Transverse colon (tissue), 4 donors: ENCODE measurements around the gene ARSK. TPM values are rescaled to one million over a fixed set of nuclear protein-coding genes. Genes with fewer than 3 reads are reported as not detected.

ENCODE experiments used
- DNase-seq: peaks from one replicate; pipeline ENCODE4 v3.0.0-alpha.2; 2019
- H3K27ac ChIP-seq, 4 donors: fragments of 200-600 bp; sonication (generic); 2 replicates each; pipeline ENCODE4 v1.5.1; 2016 to 2018; ENCODE audit warnings: inconsistent platforms in 4 of 4
- H3K27me3 ChIP-seq: fragments of 200-600 bp; sonication (generic); 2 replicates; pipeline ENCODE4 v1.5.1; 2017; ENCODE audit warnings: inconsistent platforms
- H3K36me3 ChIP-seq, 4 donors: fragments of 200-600 bp; sonication (generic); 2 replicates each; pipeline ENCODE4 v1.5.1; 2017 to 2019; ENCODE audit warnings: inconsistent platforms in 4 of 4
- H3K4me1 ChIP-seq, 4 donors: fragments of 200-600 bp; sonication (generic); 2 replicates each; pipeline ENCODE4 v1.5.1; 2017 to 2020; ENCODE audit warnings: inconsistent platforms in 4 of 4
- H3K4me3 ChIP-seq, 4 donors: fragments of 200-600 bp; sonication (generic); 1 replicate in 1 of 4; 2 replicates in 3 of 4; pipeline versions ENCODE4 v1.5.1 to v1.6.1; 2017 to 2019; ENCODE audit warnings: inconsistent platforms in 4 of 4
- H3K9me3 ChIP-seq, 2 donors: fragments of 200-600 bp; sonication (generic); 2 replicates each; pipeline ENCODE4 v1.5.1; 2017 to 2019; ENCODE audit warnings: inconsistent platforms in 2 of 2
- CTCF ChIP-seq, 5 experiments: fragments of 200-600 bp in 3 of 5; fragments of 450-650 bp in 2 of 5; sonication (generic) in 3 of 5; IDR thresholded peaks; 1 replicate in 2 of 5; 2 replicates in 3 of 5; pipeline ENCODE4 v1.5.1; 2016 to 2017; ENCODE audit warnings: antibody characterized with exemption in 5 of 5, inconsistent platforms in 3 of 5, mild to moderate bottlenecking in 2 of 5, moderate library complexity in 1 of 5
- EP300 ChIP-seq: sonication (generic); formaldehyde crosslinking; IDR thresholded peaks from one replicate; pipeline ENCODE4 v1.6.1; 2017; ENCODE audit warnings: antibody characterized with exemption, low read depth
- POLR2A ChIP-seq: fragments of 450-650 bp; IDR thresholded peaks from one replicate; pipeline ENCODE4 v1.6.1; 2016; ENCODE audit warnings: antibody characterized with exemption, mild to moderate bottlenecking, moderate library complexity
- POLR2AphosphoS5 ChIP-seq, 3 donors: sonication (generic); formaldehyde crosslinking; IDR thresholded peaks; one replicate each; pipeline ENCODE4 v1.6.1; 2016; ENCODE audit warnings: antibody characterized with exemption in 3 of 3
- WGBS, 2 donors: methylation state at CpG; one replicate each; pipeline ENCODE4 v1.1.5; 2018; ENCODE audit warnings: low coverage in 1 of 2; 5-methylcytosine and 5-hydroxymethylcytosine counted together
- in situ Hi-C, 4 donors: fragments of 200-750 bp; cut with MboI; loops; one replicate each; pipeline versions ENCODE4 v1.15.0 to v1.15.1; 2017; ENCODE audit warnings: low sequenced_read_pairs in 3 of 4, low pct_ligation_motif_present in 1 of 4, low pct_unique_long_range_greater_than_20kb in 1 of 4
- intact Hi-C: fragments of 100-400 bp; cut with DNase I; formaldehyde crosslinking; loops from one replicate; pipeline ENCODE4 v1.15.1; 2023; ENCODE audit warnings: low total_unique reads
- total RNA-seq, 4 donors: library from RNA; depleted of rRNA; stranded (reverse); fragments of >200 nt; gene quantifications; one replicate each; pipeline ENCODE4 v1.1.0, GENCODE V29; 2016

ARSK gene
- total RNA-seq, 4 donors from 2014 or later, result 0.40 to 5.6 (median 1.8) TPM

GRCh38 chr5:95621839-95622629, 67.1 kb downstream of the ARSK start:
- Histone ChIP-seq H3K27me3 (peaks cover 3% of the 10 kb centered on the region), H3K9me3 (no peaks in the 10 kb centered on the region), H3K27ac (peak overlapping the region in 2 of 4 donors; percentile 68 to 74), H3K36me3 (no peaks in the 10 kb centered on the region), H3K4me3 (no peak overlapping the region), H3K4me1 (peaks cover 0 to 31% (median 21%) of the 10 kb centered on the region in 4 donors)
- TF ChIP-seq POLR2A (no peak), EP300 (no peak), POLR2AphosphoS5 (IDR thresholded peaks at IDR 0.05) (no peak), CTCF (IDR thresholded peaks at IDR 0.05) (no peak)
- intact Hi-C loops, result no loop called here
- WGBS, 2 donors, result 36 to 52% methylated on average over 7 to 8 of the region's 8 CpGs
- in situ Hi-C loops, result no loop called here
- peak; percentile 20 for DNase-seq

DNA sequence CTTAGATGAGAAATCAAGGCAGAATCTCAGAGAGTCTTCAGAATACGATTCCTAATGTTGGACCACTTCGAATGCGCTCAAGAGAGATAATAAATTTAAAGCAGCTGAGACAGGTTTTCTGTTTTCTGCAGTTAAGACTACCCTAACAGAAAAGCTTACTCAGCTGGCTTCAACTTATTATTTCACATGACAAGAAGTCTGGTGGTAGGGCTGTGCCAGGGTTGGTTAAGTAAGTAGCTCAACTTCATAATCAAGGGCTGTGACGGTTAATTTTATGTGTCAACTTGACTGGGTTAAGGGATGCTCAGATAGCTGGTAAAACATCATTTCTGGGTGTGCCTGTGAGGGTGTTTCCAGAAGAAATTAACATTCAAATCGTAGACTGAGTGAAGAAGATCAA, 68.8 kb downstream of the ARSK start:
- H3K4me3 ChIP-seq, result no peak overlapping the region
- in situ Hi-C loops, result no loop called here
- no peak overlapping the region for H3K27ac ChIP-seq
- 96 to 100% methylated on average over 4 to 5 of the region's 5 CpGs for WGBS, 2 donors
- no peaks in the 10 kb centered on the region for H3K36me3 ChIP-seq
- peaks cover 3% of the 10 kb centered on the region for H3K27me3 ChIP-seq
- H3K9me3 ChIP-seq, result no peaks in the 10 kb centered on the region
- DNase-seq, result no peak
- peaks cover 4 to 37% (median 29%) of the 10 kb centered on the region in 4 donors for H3K4me1 ChIP-seq
- intact Hi-C loops, result no loop called here
- TF ChIP-seq CTCF (IDR thresholded peaks at IDR 0.05), result no peak
- no peak for TF ChIP-seq POLR2A
- no peak for TF ChIP-seq POLR2AphosphoS5 (IDR thresholded peaks at IDR 0.05)
- TF ChIP-seq EP300, result no peak

GRCh38 chr5:95624368-95624767, 69.5 kb downstream of the ARSK start:
- TF ChIP-seq POLR2AphosphoS5 (IDR thresholded peaks at IDR 0.05), result no peak
- TF ChIP-seq POLR2A, result no peak
- no peak for TF ChIP-seq EP300
- no peak for TF ChIP-seq CTCF (IDR thresholded peaks at IDR 0.05)
- in situ Hi-C loops, result no loop called here
- DNase-seq, result no peak
- 98 to 100% methylated on average over 2 of the region's 2 CpGs for WGBS, 2 donors
- no peak overlapping the region for H3K27ac ChIP-seq
- H3K36me3 ChIP-seq, result no peaks in the 10 kb centered on the region
- no peak overlapping the region for H3K4me3 ChIP-seq
- H3K27me3 ChIP-seq, result peaks cover 3% of the 10 kb centered on the region
- intact Hi-C loops, result no loop called here
- no peaks in the 10 kb centered on the region for H3K9me3 ChIP-seq
- peaks cover 4 to 39% (median 32%) of the 10 kb centered on the region in 4 donors for H3K4me1 ChIP-seq

GRCh38 chr5:95626701-95627100, 71.8 kb downstream of the ARSK start:
- Histone ChIP-seq H3K27ac (no peak overlapping the region), H3K36me3 (no peaks in the 10 kb centered on the region), H3K4me3 (no peak overlapping the region), H3K4me1 (peaks cover 4 to 23% (median 17%) of the 10 kb centered on the region in 4 donors), H3K9me3 (no peaks in the 10 kb centered on the region), H3K27me3 (no peaks in the 10 kb centered on the region)
- TF ChIP-seq POLR2A (no peak), EP300 (no peak), POLR2AphosphoS5 (IDR thresholded peaks at IDR 0.05) (no peak), CTCF (IDR thresholded peaks at IDR 0.05) (no peak)
- no peak for DNase-seq
- WGBS, 2 donors, result 88 to 100% methylated on average over 1 of the region's 1 CpG
- in situ Hi-C loops, result loop anchor here in 1 of 4 donors (25.0 kb wide), 1 partner anchor 711 kb away; no protein-coding TSS in a partner anchor
- intact Hi-C loops, result no loop called here
